GM19035 (cell line): Measurements from ENCODE around the gene KCNB1.

Source experiments
- ATAC-seq: cut with Tn5 transposase; IDR thresholded peaks from one replicate; pipeline ENCODE4 v1.9.1; 2021; ENCODE audit not compliant: unreplicated experiment

Gene KCNB1

DNA sequence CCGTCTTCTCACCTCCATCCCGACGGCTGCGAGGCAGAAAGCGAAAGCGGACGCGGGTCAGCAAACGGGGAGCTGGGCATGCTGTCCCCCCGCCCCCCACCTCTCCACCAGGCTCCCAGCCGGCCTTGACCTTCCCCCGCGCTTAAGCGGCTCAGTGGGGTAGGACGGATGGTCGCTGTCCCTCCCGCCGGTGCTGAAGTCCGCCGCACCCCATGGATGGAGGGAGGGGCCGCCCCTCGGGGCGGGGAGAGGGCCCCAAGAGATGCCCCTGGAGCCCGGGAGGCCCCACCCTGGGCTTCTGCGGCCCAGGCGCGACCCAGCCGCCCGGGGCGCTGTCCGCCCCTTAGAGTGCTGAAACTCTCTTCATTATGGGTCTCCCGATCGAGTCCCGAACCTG, at the start of gene KCNB1:
TSS of gene KCNB1 (minus strand) at position 48 of the 397 bp plus-strand sequence. CDS start 188 bp downstream, outside the sequence.
- no peak for ATAC-seq

- no peak for ATAC-seq
These were observed 47.0 kb upstream of the KCNB1 start for GRCh38 chr20:49529470-49529869.

- no peak for ATAC-seq
These were observed 44.1 kb upstream of the KCNB1 start for GRCh38 chr20:49526568-49526967.

- no peak for ATAC-seq
These were observed 43.6 kb upstream of the KCNB1 start for GRCh38 chr20:49526056-49526455.

GRCh38 chr20:49523767-49524360, 41.4 kb upstream of the KCNB1 start:
- no peak for ATAC-seq

DNA sequence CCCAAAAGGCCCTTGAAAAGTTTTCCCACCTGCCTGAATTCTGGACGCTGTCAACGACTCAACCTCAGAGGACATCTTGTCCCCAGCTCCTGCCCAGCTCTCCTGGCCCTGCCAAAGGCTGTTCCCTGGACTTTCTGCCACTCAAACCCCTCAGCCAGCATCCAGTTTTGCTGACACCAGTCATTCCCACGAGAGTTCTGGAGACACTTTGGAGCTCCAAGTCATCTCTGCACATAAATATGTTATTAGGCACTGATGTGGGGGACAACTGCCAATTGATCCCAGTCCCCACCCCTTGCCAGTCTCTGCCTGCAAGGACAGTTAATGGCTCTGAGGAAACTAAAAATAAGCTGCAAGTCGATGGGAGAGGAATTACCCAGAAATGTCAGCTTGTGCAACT, 38.9 kb upstream of the KCNB1 start:
- ATAC-seq = no peak

DNA sequence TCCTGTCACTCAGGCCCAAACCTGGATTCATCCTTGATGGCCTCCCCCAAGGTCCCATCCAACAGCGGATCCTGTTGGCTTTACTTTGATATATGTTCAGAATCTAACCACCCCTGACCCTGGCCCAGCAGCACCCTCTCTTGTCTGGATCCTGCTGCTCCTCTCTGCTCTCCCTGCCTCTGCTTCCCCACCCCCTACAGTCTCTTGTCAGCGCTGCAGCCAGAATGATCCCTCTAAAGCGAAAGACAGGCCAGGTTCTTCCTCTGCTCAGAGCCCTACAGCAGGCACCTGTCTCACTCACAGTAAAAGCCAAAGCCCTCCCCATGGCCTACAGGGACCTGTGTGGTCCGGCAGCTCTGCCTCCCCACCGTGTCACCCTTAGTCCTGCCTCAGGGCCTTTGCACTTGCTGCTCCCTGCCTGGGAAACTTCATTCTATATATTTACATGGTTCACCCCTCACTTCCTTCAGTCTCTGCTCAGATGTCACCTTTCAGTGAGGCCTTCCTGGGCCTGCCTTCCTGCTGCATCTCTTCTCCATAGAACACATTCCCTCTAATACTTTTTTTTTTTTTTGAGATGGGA, 37.4 kb upstream of the KCNB1 start:
- ATAC-seq = no peak

GRCh38 chr20:49519212-49519712, 36.8 kb upstream of the KCNB1 start:
- ATAC-seq = no peak

DNA sequence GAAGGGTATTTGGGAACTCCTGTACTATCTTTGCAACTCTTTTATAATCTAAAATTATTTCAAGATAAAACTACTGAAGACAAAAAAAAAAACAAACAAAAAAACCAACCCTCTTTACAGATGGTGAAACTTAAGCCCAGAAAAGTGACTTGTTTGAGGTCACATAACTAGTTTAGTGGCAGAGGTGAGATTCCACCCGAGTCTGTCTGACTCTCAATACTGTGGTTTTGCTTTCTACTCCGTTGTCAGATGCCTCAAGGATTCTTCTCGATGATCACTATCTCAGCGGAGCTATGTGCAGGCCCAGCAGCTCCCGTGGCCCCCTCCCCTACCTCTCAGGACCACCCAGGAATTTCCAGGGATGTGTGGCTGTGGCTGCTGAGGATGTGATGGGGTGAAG, 36.1 kb upstream of the KCNB1 start:
- no peak for ATAC-seq

- ATAC-seq = no peak
These were observed 35.3 kb upstream of the KCNB1 start for GRCh38 chr20:49517805-49518100.

DNA sequence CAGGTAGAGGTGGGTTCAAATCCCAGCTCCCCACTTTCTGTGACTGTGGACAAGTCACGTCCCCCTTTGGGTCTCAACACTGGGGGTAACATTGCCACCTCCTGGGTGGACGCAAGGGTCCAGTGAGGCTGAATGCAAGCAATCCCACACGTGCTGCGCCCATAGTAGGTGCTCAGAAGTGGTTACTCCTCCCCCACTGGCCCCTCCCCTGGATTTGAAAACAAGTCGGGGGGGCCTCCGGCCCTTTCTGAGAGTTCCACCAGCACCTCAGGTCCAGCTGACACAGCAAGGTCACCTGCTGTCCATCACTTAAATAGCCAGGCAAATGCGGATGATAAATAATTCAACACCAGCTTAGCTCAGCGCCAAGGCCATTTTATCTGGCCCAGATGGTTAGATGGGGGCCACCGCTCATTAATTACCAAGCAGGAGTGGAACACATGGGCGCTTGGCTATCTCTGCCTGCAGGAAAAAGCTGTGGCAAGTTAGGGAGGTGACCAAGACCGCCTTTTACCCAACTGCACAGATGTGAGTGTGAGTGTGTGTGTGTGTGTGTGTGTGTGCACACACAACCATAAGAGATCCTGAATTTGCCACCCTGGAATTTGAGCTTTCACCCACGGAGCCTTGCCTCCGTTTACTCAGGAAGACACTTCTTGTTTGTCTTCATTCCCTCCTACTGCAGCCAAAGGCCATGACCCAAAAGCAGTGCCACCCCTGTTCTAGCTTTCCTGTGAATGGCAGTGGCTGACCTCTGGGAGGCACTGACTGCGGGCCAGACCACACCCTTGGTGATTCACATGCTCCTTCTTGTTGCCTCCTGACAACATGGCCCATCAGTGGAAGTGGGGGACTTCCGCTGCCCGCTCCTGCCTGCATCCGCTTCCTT, 34.7 kb upstream of the KCNB1 start:
- no peak for ATAC-seq

DNA sequence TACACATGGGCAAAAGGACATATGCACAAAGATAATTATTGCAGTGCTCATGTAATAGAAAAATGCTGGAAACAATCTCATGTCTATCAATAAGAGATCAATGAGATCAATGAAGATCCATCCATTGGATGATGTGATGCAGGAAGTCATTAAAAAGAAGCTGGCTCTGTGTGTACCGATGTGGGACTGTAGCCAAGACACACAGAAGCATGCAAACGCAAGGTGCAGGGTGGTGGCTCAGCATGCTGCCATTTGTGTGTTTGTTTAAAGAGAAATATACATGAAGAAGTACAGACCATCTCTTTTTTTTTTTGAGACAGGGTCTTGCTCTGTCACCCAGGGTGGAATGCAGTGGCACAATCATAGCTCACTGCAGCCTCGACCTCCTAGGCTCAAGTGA, 33.1 kb upstream of the KCNB1 start:
- no peak for ATAC-seq

DNA sequence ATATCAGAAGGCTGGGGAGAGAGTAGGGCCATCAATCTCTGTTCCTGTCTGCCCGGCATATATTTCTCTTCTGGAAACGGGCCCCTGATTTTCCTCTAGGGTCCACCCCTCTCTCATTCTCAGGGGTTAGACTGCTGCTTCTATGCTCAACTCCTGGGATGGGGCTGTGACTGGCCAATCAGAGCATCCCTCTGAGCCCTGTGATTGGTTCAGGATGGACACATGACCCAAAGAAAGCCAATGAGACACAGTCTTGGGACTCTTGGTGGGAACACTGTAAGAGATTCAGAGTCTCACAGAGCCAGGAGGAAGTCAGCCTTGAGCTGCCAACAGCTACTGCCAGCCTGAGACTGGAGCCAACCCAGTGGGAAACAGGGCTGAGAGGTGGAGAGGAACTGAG, 31.0 kb upstream of the KCNB1 start:
- ATAC-seq = no peak

GRCh38 chr20:49513009-49513408, 30.5 kb upstream of the KCNB1 start:
- no peak for ATAC-seq

DNA sequence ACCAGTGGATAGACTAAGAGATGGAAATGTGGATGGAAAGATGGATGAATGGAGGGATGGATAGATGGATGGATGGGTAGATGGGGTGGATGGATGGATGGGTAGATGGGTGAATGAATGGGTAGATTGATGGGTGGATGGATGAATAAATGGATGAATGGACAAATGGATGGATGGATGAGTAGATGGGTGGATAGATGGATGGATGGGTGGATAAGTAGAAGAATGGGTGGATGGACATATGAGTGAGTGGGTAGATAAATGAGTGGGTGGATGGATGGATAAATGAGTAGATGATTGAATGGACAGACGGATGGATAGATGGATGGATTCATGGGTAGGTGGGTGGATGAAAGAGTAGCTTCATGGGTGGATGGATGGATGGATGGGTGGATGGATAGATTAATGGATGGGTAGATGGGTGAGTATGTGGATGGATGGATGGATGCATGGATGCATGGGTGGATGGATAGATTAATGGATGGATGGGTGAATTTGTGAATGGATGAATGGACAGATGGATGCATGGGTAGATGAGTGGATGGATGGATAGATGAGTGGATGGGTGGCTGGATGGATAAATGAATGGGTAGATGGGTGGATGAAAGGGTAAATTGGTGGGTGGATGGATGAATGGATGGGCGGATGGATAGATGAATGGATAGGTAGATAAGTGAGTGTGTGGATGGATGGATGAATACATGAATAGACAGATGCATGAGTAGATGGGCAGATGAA, 29.5 kb upstream of the KCNB1 start:
- no peak for ATAC-seq

GRCh38 chr20:49510562-49511122, 28.2 kb upstream of the KCNB1 start:
- no peak for ATAC-seq

GRCh38 chr20:49508435-49509199, 26.1 kb upstream of the KCNB1 start:
- ATAC-seq = no peak

GRCh38 chr20:49507741-49508434, 25.4 kb upstream of the KCNB1 start:
- ATAC-seq = no peak

DNA sequence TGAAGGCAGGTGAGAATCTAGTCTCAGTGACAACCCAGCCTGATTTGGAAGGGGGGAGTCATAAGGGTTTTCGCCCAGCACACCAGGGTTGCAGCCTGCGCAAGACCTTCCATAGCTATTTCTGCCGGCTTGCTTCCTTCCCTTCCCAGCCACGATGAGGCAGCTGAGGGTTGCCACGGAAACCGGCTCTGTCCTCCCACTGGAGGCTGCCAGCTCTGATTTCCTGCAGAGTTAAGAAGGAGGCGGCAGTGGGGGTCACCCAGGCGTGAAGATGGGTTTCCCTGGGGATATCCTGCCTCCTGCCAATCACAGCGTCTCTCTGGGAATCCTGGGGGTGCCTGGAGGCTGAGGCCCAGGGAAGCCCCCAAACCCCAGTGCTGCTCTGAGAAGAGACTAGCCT, 23.1 kb upstream of the KCNB1 start:
- no peak for ATAC-seq

DNA sequence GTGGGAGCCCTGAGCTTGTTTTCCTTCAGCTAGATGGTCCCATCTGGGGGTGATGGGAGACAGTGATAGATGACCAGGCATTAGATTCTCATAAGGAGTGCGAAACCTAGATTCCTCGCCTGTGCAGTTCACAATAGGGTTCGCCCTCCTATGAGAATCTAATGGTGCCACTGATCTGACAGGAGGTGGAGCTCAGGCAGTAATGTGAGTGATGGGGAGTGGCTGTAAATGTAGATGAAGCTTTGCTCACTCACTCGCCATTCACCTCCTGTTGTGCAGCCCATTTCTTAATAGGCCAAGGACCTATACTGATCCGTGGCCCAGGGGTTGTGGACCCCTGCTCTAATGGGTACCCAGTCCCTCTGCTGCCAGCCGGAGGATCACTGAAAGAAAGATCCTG, 20.7 kb upstream of the KCNB1 start:
- ATAC-seq = no peak
